GM21423 (cell line): ENCODE results near the gene GPRIN1.
A peak's percentile ranks its signal among the peaks of the same experiment; 100 is the strongest.

ENCODE experiments used
- ATAC-seq: cut with Tn5 transposase; IDR thresholded peaks from one replicate; pipeline ENCODE4 v1.9.1; 2021; ENCODE audit warnings: mild to moderate bottlenecking, moderate library complexity; ENCODE audit not compliant: unreplicated experiment

The GPRIN1 gene

DNA sequence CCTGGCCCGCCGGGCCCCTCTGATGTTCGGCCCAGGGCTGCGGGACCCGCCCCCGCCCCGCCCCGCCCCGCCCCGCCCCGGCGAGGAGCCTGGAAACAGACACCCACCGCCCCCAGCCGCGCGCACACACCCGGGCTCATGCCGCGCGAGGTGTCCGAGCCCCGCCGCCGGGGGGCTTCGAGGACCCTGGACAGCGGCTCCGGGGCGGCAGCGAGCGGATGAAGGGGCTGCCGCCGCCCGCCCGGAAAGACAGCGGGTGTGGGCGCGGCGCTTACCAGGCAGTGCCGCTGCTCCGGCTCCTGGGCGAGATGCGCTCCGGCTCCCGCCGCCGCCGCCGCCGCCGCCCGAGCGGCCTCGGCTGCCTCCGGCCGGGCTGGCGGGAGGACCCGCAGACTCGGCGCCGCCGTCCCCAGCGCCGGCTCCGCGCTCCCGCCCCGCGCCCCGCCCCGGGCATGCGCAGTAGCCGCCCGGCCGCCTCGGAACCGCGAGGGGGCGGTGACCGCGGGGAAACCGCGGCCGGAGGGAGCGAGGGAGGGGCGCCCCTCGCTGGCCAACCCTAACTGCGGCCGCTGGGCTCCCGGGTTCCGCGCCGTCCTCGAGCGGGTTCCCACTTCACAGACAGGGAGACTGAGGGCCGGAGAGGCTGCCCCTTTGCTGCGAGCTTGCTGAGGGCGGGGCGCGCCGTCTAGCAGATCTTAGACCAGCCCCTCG lies at the start of gene GPRIN1:
Gene GPRIN1 (minus strand): TSS at position 433 of the 711 bp plus-strand sequence. CDS start 10,322 bp downstream, outside the sequence.
- peak; percentile 78 for ATAC-seq

DNA sequence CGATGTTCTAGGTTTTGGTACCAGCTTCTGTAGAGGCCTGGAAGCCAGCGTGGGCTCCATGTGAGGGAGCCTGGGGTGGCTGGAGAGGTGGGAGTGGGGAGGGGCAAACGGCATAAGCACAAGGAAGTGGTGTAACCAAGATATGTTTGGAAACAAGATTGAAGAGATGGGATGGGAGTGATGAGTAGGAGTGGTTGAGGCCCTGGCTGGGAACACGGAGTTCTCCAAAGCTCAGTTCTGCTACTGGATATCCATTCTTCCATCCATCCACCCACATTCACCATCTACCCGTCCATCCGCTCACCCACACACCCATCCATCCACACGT lies 49.5 kb upstream of the GPRIN1 start:
- ATAC-seq: no peak

DNA sequence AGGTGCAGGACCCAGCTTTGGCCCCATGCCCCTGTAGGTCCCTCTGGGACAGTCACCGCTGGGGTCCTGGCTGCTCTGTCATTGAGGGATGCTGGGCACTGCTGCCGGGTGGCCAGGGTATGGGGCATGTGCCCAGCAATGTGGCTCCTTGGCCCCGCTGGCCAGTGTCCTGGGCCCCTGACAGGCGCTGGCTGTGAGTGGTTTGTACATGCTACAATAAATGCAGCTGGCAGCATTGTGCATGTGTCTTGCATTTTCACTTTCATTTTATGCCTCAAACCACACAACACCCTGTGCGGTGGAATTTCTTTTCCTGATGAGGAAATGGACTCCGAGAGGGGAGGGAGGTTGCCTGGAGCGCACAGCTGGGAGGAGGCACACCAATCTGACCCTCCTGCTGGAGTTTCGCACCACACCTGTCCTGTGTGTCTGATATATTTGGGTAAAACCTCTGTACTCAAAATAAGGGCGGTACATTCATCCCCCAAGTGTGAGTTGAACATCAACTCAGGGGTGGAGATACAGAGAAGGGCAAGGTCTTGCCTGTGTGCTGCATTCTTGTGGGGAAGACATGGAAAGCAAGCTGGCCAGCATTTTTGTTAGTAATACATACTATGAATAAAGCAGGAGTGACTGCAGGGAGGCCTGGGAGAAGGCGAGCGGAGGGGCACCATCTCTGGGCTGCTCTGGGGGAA lies 49.0 kb upstream of the GPRIN1 start:
- ATAC-seq: peak; percentile 40

DNA sequence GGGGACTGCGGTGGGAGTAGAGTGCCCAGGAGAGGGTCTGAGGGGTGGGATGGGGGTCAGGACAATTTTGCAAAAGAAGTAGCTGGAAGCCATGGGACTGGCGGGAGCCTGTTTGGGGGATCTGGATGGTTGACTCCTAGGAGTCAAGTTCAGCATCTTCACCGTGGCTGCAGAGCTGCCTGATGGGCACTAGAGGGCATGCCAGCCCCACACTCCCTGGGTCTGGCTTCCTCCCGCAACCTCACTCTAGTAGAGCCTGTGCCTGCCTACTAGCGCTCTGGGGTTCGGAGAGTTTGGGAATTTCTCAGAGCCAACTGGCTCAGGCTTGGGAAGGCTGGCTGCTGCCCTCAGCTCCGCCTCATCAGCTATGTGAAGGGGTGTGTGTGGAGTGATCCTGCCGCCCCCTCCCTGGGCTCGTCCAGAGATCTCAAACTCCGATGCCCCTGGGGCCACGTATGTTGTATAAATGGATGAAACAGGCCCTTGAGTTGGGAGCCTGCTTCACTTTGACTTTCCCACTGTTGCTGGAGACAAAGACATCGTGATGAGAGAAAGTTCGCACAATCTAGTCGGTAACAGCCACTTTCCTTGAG lies 48.1 kb upstream of the GPRIN1 start:
- ATAC-seq: peak; percentile 45

DNA sequence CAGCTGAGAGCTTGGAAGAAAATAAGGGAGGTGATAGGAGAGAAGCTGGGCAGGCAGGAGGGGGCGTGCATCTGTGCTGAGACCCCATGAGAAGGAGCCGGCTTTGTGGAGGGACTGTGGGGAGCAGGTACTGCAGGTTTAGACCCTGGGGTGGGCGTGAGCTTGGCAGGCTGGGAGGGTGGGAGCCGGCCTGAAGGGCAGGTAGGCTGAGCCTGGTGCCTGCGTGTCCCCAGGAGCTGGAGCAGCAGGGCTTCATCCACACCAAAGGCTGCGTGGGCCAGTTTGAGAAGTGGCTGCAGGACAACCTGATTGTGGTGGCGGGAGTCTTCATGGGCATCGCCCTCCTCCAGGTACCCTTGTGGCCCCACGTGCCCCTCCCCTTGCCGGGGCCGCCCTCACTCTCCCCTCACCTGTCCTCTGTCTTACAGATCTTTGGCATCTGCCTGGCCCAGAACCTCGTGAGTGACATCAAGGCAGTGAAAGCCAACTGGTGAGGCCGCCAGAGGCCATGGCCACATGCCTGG lies 46.6 kb upstream of the GPRIN1 start:
- ATAC-seq: no peak

- no peak for ATAC-seq
Measured at GRCh38 chr5:176654856-176655255, 44.9 kb upstream of the GPRIN1 start.

GRCh38 chr5:176653401-176654385 lies 43.7 kb upstream of the GPRIN1 start:
- no peak for ATAC-seq

GRCh38 chr5:176652136-176652535 lies 42.2 kb upstream of the GPRIN1 start:
- ATAC-seq: no peak

- no peak for ATAC-seq
Measured at GRCh38 chr5:176651472-176651980, 41.6 kb upstream of the GPRIN1 start.

GRCh38 chr5:176650354-176650884 lies 40.5 kb upstream of the GPRIN1 start:
- ATAC-seq: no peak

DNA sequence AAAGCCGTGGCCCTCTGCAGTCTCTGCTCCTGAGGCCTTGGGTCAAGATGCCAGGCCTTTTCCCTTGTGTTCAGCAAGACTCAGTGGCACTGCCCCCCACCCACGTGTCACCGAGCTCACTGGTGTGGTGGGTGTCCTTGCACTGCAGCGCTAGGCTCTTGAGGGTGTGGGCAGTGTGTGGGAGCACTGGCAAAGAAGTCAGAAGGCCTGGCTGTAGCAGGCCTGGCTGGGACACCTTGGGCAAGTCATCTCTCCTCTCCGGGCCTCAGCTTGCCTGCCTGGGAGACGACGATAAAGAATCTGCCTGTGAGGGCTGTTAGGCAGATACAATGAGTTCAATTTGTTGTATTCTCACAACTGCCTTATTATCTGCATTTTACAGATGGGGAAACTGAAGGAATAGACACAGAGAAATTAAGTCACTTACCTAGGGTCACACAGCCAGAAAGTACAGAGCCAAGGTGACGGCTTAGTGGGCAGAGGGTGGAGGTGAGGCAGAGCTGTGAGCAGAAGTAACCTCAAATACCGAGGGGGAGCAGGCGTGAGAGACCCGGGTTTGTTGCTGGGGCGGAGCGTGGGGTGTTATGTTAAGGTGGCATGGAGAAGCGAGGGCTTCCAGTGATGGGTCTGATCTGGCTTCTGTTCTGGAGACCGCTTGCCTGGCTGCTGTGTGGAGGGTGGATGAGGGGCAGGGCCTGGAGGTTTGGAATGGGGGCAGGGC lies 38.7 kb upstream of the GPRIN1 start:
- no peak for ATAC-seq

DNA sequence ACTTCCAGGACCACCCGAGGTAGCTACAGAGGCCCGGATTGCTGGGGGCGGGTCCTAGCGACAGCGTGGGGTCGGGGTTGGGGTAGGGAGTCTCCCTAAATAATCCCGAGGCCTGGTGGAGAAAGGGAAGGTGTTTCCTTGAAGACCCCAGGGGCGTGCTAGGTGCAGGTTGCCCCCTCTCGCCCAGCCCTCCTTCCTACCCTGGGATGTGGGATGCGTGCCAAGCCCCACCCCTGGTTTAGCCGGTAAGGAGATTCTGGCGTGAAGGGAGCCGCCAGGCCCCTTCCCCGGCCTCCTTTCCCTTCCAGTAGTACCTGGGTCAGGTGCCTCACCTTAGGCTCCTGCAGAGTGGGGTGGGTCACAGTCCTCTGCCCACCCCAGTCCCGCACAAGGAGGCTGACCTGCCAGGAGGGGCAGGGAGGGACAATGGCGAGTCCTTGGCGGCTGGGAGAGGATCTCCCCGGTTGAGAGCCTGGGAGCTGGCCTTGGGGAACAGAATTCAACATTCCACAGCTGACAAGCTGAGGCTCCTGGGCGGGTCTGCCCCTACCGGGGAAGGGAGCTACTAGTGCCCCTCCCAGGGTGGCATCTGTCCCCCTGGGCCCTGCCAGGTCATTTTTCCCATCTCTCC lies 38.0 kb upstream of the GPRIN1 start:
- no peak for ATAC-seq

GRCh38 chr5:176647030-176647842 lies 37.3 kb upstream of the GPRIN1 start, which contains the start of gene TSPAN17:
TSPAN17 (plus strand) TSS chr5:176647484; CDS start chr5:176647616, 132 bp downstream.
- peak; percentile 94 for ATAC-seq

DNA sequence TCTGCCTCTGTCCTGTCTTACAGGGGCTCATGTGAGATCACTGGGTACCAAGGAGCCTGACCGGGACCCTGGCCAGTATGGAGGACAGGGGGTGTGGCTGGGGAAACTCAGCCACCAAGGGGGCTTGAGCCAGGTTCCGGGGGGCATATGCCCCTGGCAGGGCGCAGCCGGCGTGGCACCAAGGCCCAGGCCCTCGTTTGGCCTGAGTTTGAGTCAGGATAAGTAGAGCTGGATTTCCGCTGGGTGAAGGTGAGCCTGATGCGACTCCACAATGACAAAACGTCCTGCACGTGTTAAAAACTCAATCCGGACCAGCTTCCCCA lies 36.7 kb upstream of the GPRIN1 start:
- ATAC-seq: peak; percentile 2

- ATAC-seq: no peak
Measured at GRCh38 chr5:176646049-176646706, 36.2 kb upstream of the GPRIN1 start.

- no peak for ATAC-seq
Measured at GRCh38 chr5:176644878-176645670, 35.1 kb upstream of the GPRIN1 start.

GRCh38 chr5:176644294-176644693 lies 34.3 kb upstream of the GPRIN1 start:
- ATAC-seq: no peak
